GM21737 (cell line): Measurements from ENCODE around the gene PTPRN.
"Not testable (repeated sequence)": the region's sequence is repeated elsewhere in the genome, so short reads cannot be mapped to it uniquely, and the experiment has no call there.

Source experiments
- ATAC-seq: cut with Tn5 transposase; IDR thresholded peaks from one replicate; pipeline ENCODE4 v1.9.1; 2021; ENCODE audit warnings: mild to moderate bottlenecking, moderate library complexity; ENCODE audit not compliant: unreplicated experiment

Gene PTPRN

GRCh38 chr2:219309278-219309677 lies at the start of gene PTPRN:
TSS of gene PTPRN (minus strand) at chr2:219309401. CDS start at chr2:219309332, 69 bp downstream.
- ATAC-seq, result no peak

- ATAC-seq, result no peak
These were observed 49.2 kb upstream of the PTPRN start for GRCh38 chr2:219358170-219359075.

- ATAC-seq, result no peak
These were observed 47.6 kb upstream of the PTPRN start for GRCh38 chr2:219356834-219357233.

GRCh38 chr2:219354582-219354981 lies 45.4 kb upstream of the PTPRN start:
- no peak for ATAC-seq

GRCh38 chr2:219353129-219353528 lies 43.9 kb upstream of the PTPRN start:
- ATAC-seq, result no peak

- ATAC-seq, result no peak
These were observed 43.3 kb upstream of the PTPRN start for GRCh38 chr2:219352448-219353023.

GRCh38 chr2:219350710-219351221 lies 41.6 kb upstream of the PTPRN start:
- no peak for ATAC-seq

- no peak for ATAC-seq
These were observed 41.0 kb upstream of the PTPRN start for GRCh38 chr2:219350215-219350614.

GRCh38 chr2:219344751-219345430 lies 35.7 kb upstream of the PTPRN start:
- ATAC-seq, result no peak

GRCh38 chr2:219335373-219335786 lies 26.2 kb upstream of the PTPRN start:
- no peak for ATAC-seq

GRCh38 chr2:219334076-219334475 lies 24.9 kb upstream of the PTPRN start:
- no peak for ATAC-seq

GRCh38 chr2:219332542-219332941 lies 23.3 kb upstream of the PTPRN start, which contains the start of gene RESP18:
TSS of gene RESP18 (minus strand) at chr2:219332744.
- ATAC-seq, result no peak

- no peak for ATAC-seq
These were observed 22.5 kb upstream of the PTPRN start for GRCh38 chr2:219331560-219332213.

- no peak for ATAC-seq
These were observed 18.5 kb upstream of the PTPRN start for GRCh38 chr2:219327719-219328118.

- no peak for ATAC-seq
These were observed 16.6 kb upstream of the PTPRN start for GRCh38 chr2:219325657-219326315.

- ATAC-seq, result no peak
These were observed 15.9 kb upstream of the PTPRN start for GRCh38 chr2:219325136-219325535.

GRCh38 chr2:219323434-219323833 lies 14.2 kb upstream of the PTPRN start:
- no peak for ATAC-seq

- no peak for ATAC-seq
These were observed 5.7 kb upstream of the PTPRN start for GRCh38 chr2:219314804-219315468.

GRCh38 chr2:219312683-219313263 lies 3.6 kb upstream of the PTPRN start:
- ATAC-seq, result not testable (repeated sequence)
